Measurements from ENCODE around the gene TMCC1.

Gene TMCC1

DNA sequence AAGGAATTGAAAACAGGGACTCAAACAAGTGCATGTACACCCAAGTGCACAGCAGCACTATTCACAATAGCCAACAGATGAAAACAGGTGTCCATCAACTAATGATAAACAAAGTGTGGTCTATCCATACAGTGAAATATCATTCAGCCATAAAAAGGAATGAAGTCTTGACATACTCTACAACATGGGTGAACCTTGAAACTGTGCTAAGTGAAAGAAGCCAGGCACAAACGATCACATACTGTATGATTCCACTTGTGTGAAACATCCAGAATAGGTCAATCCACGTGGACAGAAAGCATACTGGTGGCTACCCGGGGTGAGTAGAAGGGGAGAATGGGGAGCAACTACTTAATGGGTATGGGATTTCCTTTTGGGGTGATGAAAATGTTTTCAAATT lies 257.4 kb downstream of the TMCC1 start:
- TF ChIP-seq ZFX (IDR thresholded peaks at IDR 0.05; ENCODE audit: borderline replicate concordance), result no peak
- TF ChIP-seq, protein P1, sequence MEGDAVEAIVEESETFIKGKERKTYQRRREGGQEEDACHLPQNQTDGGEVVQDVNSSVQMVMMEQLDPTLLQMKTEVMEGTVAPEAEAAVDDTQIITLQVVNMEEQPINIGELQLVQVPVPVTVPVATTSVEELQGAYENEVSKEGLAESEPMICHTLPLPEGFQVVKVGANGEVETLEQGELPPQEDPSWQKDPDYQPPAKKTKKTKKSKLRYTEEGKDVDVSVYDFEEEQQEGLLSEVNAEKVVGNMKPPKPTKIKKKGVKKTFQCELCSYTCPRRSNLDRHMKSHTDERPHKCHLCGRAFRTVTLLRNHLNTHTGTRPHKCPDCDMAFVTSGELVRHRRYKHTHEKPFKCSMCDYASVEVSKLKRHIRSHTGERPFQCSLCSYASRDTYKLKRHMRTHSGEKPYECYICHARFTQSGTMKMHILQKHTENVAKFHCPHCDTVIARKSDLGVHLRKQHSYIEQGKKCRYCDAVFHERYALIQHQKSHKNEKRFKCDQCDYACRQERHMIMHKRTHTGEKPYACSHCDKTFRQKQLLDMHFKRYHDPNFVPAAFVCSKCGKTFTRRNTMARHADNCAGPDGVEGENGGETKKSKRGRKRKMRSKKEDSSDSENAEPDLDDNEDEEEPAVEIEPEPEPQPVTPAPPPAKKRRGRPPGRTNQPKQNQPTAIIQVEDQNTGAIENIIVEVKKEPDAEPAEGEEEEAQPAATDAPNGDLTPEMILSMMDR (IDR thresholded peaks at IDR 0.05), result no peak

GRCh38 chr3:129635656-129636055 lies 257.9 kb downstream of the TMCC1 start:
- no peak overlapping the region for H3K27ac ChIP-seq
- TF ChIP-seq ZFX (IDR thresholded peaks at IDR 0.05; ENCODE audit: borderline replicate concordance), result no peak
- TF ChIP-seq, protein P1 (IDR thresholded peaks at IDR 0.05), result no peak

More for the DNA sequence above, 257.4 kb downstream of the TMCC1 start:
- no peak overlapping the region for H3K27ac ChIP-seq

DNA sequence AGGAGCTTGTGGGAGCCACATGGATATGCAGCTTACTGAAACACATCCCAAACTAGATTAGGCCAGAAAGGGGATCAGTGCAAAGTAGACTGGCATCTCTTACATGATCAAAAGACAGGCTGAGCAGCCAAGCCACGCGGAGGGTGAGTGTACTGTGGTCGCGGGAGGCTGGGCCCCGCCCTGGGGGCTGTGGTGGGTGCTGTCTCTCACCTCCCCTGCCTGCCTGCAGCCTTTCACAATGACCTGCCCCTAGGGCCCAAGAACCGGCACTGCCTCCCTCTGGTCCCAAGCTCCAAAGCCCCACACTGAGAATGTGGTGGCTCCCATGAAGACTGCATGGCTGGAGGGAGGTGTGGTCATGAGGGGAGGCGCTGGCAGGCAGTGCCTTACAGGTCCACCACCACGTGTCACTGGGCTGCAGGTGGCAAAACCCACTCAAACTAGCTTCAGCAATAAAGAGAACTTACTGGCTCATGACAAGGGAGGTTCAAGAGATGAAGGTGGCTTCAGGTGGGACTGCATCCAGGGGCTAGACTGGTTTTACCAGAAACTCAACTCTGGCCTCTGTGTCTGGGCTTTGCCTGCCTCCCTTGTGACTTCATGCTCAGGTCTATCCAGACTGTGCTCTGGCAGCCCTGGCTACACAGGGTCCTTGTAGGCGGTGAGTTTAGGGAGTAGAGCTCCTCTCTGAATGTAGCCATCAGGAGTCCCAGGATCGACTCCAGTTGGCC lies 259.6 kb downstream of the TMCC1 start:
- TF ChIP-seq, protein P1 (IDR thresholded peaks at IDR 0.05), result no peak
- no peak for TF ChIP-seq ZFX (IDR thresholded peaks at IDR 0.05; ENCODE audit: borderline replicate concordance)
- no peak overlapping the region for H3K27ac ChIP-seq

DNA sequence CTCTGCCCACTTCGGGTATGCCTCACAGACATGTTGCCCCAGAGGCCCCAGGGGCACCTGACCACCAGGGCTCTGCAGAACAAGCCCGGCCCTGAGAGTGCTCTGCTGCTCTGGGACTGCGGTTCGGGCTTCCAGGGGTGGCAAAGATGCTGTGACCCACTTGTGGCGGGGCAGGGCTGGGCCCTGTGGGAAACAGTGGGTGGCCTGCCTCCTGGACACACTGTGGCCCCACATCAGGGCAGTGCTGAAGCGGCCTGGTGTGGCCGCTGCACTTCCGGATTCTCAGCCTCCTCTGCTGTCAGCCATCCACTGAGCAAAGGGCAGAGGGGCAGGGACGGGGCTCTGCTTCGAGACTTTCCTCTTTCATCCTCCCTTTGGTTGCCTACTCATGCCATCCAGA lies 260.5 kb downstream of the TMCC1 start:
- H3K27ac ChIP-seq, result no peak overlapping the region
- TF ChIP-seq, protein P1 (IDR thresholded peaks at IDR 0.05), result no peak
- TF ChIP-seq ZFX (IDR thresholded peaks at IDR 0.05; ENCODE audit: borderline replicate concordance), result no peak

DNA sequence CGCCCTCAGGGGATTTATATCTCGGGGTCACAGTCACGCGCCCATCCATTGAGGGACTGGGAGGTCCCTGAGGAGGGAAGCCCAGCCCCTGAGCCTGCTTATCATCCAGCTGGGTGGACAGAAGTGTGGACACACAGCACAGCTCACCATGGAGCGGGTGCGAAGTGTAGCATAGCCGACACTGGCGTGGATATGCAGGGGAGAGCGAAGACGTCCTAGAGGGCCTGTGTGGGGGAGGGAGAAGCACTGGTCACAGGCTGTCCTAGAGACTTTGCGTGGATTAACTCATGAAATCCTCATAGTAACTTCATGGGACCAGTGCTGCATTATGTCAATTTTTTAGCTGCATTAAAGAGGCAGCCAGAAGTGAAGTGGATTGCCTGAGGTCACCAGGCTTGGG lies 261.0 kb downstream of the TMCC1 start:
- no peak overlapping the region for H3K27ac ChIP-seq
- TF ChIP-seq, protein P1 (IDR thresholded peaks at IDR 0.05), result no peak
- TF ChIP-seq ZFX (IDR thresholded peaks at IDR 0.05; ENCODE audit: borderline replicate concordance), result no peak

- TF ChIP-seq, protein P1 (IDR thresholded peaks at IDR 0.05), result no peak
- no peak for TF ChIP-seq ZFX (IDR thresholded peaks at IDR 0.05; ENCODE audit: borderline replicate concordance)
- H3K27ac ChIP-seq, result no peak overlapping the region
These were observed 261.5 kb downstream of the TMCC1 start for GRCh38 chr3:129632056-129632455.

- no peak overlapping the region for H3K27ac ChIP-seq
- TF ChIP-seq, protein P1 (IDR thresholded peaks at IDR 0.05), result no peak
- TF ChIP-seq ZFX (IDR thresholded peaks at IDR 0.05; ENCODE audit: borderline replicate concordance), result no peak
These were observed 264.5 kb downstream of the TMCC1 start for GRCh38 chr3:129629011-129629410.

Data from 22Rv1 (cell line).